ENCODE results near the gene IFRD2. TPM values are rescaled to one million over a fixed set of nuclear protein-coding genes. Genes with fewer than 3 reads are reported as not detected.
"Not testable (repeated sequence)": the region's sequence is repeated elsewhere in the genome, so short reads cannot be mapped to it uniquely, and the experiment has no call there.

The IFRD2 gene
- total RNA-seq, 2 donors from 2014 or later = 59.2 to 139 TPM

GRCh38 chr3:50254577-50255250, 37.5 kb downstream of the IFRD2 start:
- Mint-ChIP-seq H3K4me1 (peaks cover 14% of the 10 kb centered on the region), H3K27ac (peak overlapping the region; percentile 76), H3K36me3 (ENCODE audit: low read depth) (peaks cover 91% of the 10 kb centered on the region), H3K27me3 (no peaks in the 10 kb centered on the region), H3K9me3 (no peaks in the 10 kb centered on the region), H3K4me3 (no peak overlapping the region)
- no peak for ATAC-seq (replicated peaks)

DNA sequence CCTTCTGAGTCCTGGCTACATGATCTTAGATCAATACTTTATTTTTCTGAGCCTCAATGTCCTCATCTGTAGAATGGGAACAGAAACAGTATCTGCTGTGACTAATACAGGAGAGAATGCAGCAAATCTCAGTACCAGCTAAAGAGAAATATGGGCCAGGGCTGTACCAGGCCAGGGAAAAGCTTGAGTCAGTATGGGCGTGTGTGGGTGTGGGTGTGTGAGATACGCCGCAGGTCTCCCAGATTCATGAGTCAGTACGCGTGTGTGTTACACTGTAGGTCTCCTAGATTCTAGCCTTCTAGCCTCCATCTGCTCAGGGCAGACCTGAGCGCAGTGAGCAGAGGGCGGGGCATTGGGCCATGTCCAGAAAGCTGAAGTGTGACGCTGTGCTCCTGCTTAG, 41.0 kb downstream of the IFRD2 start:
- H3K36me3 Mint-ChIP-seq (ENCODE audit: low read depth) = peaks cover 72% of the 10 kb centered on the region
- peak overlapping the region; percentile 65 for H3K4me3 Mint-ChIP-seq
- no peaks in the 10 kb centered on the region for H3K9me3 Mint-ChIP-seq
- H3K4me1 Mint-ChIP-seq = peaks cover 30% of the 10 kb centered on the region
- peak overlapping the region; percentile 80 for H3K27ac Mint-ChIP-seq
- peak; percentile 74 for ATAC-seq (replicated peaks)
- no peaks in the 10 kb centered on the region for H3K27me3 Mint-ChIP-seq

DNA sequence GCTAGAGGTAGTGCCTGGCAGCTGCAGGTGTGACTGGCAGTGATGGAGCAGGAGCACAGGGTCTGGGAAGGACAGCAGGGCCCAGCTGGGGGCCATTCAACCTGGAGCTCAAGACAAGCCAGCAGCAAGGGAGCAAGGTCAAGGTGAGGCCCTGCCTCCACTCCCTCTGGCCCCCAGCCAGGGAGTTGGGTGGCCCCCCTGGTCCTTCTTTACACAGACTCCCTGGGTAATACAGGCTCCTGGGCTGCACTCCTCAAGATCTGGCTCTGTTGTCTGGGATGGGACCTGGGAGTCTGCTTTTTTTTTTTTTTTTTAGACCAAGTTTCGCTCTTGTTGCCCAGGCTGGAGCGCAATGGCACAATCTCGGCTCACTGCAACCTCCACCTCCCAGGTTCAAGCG, 41.7 kb downstream of the IFRD2 start:
- Mint-ChIP-seq H3K4me1 (peaks cover 30% of the 10 kb centered on the region), H3K36me3 (ENCODE audit: low read depth) (peaks cover 65% of the 10 kb centered on the region), H3K27me3 (no peaks in the 10 kb centered on the region), H3K9me3 (no peaks in the 10 kb centered on the region), H3K4me3 (peak overlapping the region; percentile 65), H3K27ac (peak overlapping the region; percentile 80)
- no peak for ATAC-seq (replicated peaks)

DNA sequence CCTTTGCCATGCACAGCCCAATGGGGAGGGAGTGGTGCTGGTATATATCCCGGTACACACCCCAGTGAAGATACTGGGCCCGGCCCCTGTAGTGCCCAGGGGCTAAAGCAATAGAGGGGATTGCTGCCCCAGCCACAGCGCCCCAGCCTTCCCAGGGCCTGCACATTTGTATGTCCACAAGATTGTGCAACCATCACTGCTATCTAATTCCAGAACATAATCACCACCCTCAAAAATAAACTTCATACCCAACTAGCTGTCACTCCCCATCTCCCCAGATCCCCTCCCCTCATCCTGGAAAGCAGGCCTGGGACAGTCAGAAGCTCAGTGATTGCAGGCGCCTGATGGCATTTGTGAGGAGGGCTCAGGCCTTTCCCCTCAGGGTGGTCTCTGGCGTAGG, 42.8 kb downstream of the IFRD2 start:
- Mint-ChIP-seq H3K27ac (peak overlapping the region; percentile 59), H3K4me3 (no peak overlapping the region)

DNA sequence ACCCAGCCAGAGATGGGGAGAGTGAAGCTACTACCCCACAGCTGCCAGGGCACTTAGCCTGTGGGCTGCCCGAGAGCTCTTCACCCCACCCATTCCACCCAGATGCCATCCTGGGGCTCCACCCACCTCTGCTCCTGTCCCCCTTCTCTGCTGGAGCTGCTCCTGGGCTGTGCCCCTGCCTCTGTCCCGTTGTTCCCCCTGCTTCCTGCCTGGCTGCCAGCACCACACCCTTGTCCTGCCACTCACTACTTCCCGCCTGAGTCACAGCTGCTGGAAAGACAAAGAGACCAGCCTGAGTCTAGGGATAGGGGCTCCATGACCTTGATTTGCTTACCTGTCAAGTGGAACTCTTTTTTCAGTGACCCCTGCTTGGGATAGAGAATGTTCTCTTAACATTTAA, 43.8 kb downstream of the IFRD2 start:
- Mint-ChIP-seq H3K27ac (peak overlapping the region; percentile 81), H3K36me3 (ENCODE audit: low read depth) (peaks cover 56% of the 10 kb centered on the region), H3K4me1 (peaks cover 38% of the 10 kb centered on the region), H3K4me3 (peak overlapping the region; percentile 34), H3K9me3 (no peaks in the 10 kb centered on the region), H3K27me3 (no peaks in the 10 kb centered on the region)
- ATAC-seq (replicated peaks) = no peak

More for the DNA sequence above, 42.8 kb downstream of the IFRD2 start:
- ATAC-seq (replicated peaks) = no peak
- Mint-ChIP-seq H3K27me3 (no peaks in the 10 kb centered on the region), H3K36me3 (ENCODE audit: low read depth) (peaks cover 56% of the 10 kb centered on the region), H3K4me1 (peaks cover 30% of the 10 kb centered on the region), H3K9me3 (no peaks in the 10 kb centered on the region)

GRCh38 chr3:50246517-50246954, 45.7 kb downstream of the IFRD2 start:
- H3K27ac Mint-ChIP-seq = peak overlapping the region; percentile 99
- peaks cover 52% of the 10 kb centered on the region for H3K4me1 Mint-ChIP-seq
- ATAC-seq (replicated peaks) = peak; percentile 80
- no peaks in the 10 kb centered on the region for H3K9me3 Mint-ChIP-seq
- H3K27me3 Mint-ChIP-seq = no peaks in the 10 kb centered on the region
- peak overlapping the region; percentile 99 for H3K4me3 Mint-ChIP-seq
- H3K36me3 Mint-ChIP-seq (ENCODE audit: low read depth) = peaks cover 49% of the 10 kb centered on the region

DNA sequence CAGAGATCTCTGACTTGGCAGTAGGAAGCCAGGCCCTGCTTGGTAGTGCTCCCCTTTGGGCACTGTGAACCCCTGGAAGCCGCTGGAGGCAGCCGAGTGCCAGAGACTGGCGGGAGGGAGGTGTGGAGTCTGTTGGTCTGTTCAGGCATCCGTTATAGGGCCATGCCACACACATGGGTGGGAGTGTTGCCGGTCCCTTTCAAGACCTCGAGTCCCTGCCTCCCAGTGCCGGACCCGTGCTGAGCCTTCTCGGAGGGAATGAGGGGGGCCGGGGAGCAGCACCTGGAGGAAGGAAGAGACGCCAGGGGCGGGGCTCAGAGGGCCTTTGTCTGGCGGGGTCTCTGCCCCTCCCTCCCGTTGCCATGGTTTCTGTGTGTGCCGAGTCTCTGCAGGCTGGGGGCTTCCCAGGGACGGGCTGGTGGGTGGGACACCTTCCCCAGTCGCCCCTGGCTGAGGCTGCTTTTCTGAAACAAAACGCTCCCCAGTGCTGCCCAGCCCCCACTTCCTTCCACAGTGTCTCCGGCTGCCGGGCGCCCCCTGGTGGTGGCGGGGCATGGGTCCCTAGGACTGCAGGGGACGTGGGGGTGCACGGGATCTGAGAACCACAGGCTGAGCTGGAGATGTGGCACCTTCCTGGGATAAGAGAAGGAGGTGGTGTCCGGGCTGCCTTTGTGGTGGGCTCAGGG, 46.3 kb downstream of the IFRD2 start:
- Mint-ChIP-seq H3K27ac (peak overlapping the region; percentile 99), H3K4me1 (peaks cover 52% of the 10 kb centered on the region), H3K9me3 (no peaks in the 10 kb centered on the region), H3K36me3 (ENCODE audit: low read depth) (peaks cover 48% of the 10 kb centered on the region), H3K27me3 (no peaks in the 10 kb centered on the region), H3K4me3 (peak overlapping the region; percentile 99)
- peak; percentile 76 for ATAC-seq (replicated peaks)

DNA sequence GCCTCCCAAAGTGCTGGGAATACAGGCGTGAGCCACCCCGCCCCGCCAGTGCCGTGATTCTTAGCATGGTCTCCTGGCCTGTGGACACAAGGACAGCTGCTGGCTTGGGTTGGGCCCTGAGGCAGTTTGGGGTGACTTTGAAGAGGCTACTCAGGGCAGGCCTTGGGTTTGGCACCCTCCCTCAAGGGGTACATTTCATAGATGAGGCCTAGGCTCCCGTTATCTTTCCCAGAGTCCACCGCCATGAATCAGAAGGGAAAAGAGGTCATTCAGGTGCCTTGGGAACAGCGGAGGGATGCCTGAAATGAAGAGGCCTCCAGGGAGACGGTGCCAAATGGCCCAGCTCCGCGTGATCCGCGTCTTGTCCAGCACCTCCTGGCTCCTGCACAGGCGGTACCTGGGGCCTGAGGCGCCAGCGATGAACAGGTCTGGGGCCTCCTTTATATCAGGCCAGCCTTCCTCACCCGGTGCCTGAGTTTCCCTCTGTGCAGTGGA, 46.9 kb downstream of the IFRD2 start:
- Mint-ChIP-seq H3K4me1 (peaks cover 48% of the 10 kb centered on the region), H3K4me3 (peak overlapping the region; percentile 99), H3K27ac (peak overlapping the region; percentile 99), H3K27me3 (no peaks in the 10 kb centered on the region), H3K9me3 (no peaks in the 10 kb centered on the region), H3K36me3 (ENCODE audit: low read depth) (peaks cover 48% of the 10 kb centered on the region)
- no peak for ATAC-seq (replicated peaks)

- H3K4me3 Mint-ChIP-seq = peak overlapping the region; percentile 99
- peaks cover 48% of the 10 kb centered on the region for H3K4me1 Mint-ChIP-seq
- not testable (repeated sequence) for H3K9me3 Mint-ChIP-seq; H3K27me3 Mint-ChIP-seq; ATAC-seq (replicated peaks)
- peak overlapping the region; percentile 99 for H3K27ac Mint-ChIP-seq
- peaks cover 49% of the 10 kb centered on the region for H3K36me3 Mint-ChIP-seq (ENCODE audit: low read depth)
Observed at GRCh38 chr3:50244813-50245212, 47.4 kb downstream of the IFRD2 start.

GRCh38 chr3:50243543-50243895, 48.7 kb downstream of the IFRD2 start:
- Mint-ChIP-seq H3K4me3 (peak overlapping the region; percentile 99), H3K27me3 (no peaks in the 10 kb centered on the region), H3K27ac (peak overlapping the region; percentile 99), H3K9me3 (no peaks in the 10 kb centered on the region), H3K4me1 (peaks cover 52% of the 10 kb centered on the region), H3K36me3 (ENCODE audit: low read depth) (peaks cover 59% of the 10 kb centered on the region)
- ATAC-seq (replicated peaks) = no peak

DNA sequence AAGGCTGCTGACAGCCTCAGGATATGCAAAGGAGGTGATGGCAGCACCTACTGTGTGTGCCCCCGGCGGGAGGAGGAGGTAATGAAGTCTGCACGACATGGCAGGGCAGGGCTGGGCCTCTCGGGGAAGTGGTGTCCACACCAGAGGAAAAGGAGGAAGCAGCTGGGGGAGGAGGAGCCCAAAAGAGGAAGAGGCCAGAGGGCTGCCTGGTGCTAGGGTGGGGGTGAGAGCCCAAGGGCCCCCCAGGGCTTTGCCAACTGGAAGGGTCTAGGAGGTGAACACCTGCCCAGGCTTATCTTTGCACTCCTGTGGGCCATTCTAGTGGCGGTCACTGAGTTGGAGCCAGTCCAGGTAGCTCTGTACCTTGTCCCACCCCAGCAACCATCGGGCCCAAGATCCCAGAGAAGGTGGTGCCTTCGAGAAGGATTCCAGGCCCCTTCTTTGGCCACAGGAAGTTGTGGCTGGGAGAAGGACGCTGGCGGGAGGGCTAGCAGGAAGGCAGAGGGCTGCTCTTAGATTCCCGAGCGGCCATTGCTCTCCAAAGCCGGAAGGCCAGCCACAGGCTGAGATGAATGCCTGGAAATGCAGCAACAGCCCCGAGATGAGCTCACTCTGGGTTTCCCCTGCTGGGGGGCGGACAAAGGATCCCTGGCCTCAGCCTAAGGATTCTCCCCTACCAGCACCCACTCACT, 49.2 kb downstream of the IFRD2 start:
- H3K27ac Mint-ChIP-seq = peak overlapping the region; percentile 99
- no peaks in the 10 kb centered on the region for H3K27me3 Mint-ChIP-seq
- peak; percentile 29 for ATAC-seq (replicated peaks)
- H3K4me3 Mint-ChIP-seq = peak overlapping the region; percentile 99
- no peaks in the 10 kb centered on the region for H3K9me3 Mint-ChIP-seq
- peaks cover 61% of the 10 kb centered on the region for H3K36me3 Mint-ChIP-seq (ENCODE audit: low read depth)
- peaks cover 48% of the 10 kb centered on the region for H3K4me1 Mint-ChIP-seq

DNA sequence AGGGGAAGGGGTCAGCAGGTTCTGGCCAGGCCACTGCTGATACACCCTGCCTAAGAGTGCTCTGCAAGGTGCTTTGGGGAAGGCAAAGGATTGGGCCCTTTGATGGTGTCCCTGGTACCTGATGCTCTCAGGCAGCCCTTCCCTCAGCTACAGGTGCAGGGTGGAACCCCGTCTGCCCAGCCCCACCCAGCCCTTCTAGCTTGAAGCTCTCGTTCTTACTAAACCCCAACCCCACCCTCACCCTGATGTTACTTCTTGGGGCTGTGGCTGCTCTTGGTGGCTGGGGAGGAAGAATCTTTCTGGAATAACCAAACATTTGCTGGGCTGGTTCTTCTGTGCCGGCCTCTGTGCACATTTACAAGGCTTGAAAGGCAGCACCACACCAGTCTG, 49.9 kb downstream of the IFRD2 start:
- H3K27ac Mint-ChIP-seq = peak overlapping the region; percentile 99
- H3K27me3 Mint-ChIP-seq = no peaks in the 10 kb centered on the region
- no peak for ATAC-seq (replicated peaks)
- H3K9me3 Mint-ChIP-seq = no peaks in the 10 kb centered on the region
- peaks cover 47% of the 10 kb centered on the region for H3K4me1 Mint-ChIP-seq
- peak overlapping the region; percentile 99 for H3K4me3 Mint-ChIP-seq
- H3K36me3 Mint-ChIP-seq (ENCODE audit: low read depth) = peaks cover 67% of the 10 kb centered on the region

DNA sequence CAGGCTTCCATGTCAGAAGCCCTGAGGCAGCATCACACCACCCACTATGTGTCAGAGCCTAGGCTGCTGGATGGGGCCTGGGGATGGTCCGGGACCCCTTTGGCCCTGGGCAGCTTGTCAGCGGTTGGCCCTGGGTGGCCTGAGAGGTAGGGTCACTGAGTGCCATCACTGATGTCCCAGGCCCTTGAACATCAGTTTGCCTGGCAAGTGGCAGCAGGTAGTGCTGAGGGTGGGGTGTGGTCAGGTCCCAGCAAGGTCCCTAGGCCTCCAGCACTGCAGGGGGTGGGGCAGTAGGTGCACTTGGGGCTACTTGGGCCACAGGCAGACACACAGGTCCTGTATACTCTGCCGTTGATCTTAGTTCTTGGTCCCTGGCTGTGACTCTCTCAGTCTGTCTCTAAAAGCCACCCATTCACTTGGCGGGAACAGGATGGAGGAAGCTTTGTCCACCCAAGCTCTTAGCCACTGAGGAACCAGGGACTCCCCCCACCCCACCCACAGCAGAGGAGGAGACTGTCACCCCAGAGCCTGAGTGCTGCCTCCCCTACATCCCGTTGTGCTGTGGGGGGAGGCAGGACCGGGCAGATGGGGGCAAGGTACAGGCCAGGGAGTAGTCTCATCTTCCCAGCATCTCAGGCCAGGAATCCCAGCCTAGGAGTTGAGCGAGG, 50.4 kb downstream of the IFRD2 start:
- Mint-ChIP-seq H3K9me3 (no peaks in the 10 kb centered on the region), H3K27ac (peak overlapping the region; percentile 99), H3K27me3 (no peaks in the 10 kb centered on the region), H3K4me3 (peak overlapping the region; percentile 99), H3K4me1 (peaks cover 42% of the 10 kb centered on the region), H3K36me3 (ENCODE audit: low read depth) (peaks cover 69% of the 10 kb centered on the region)
- ATAC-seq (replicated peaks) = no peak

GRCh38 chr3:50241163-50241562, 51.1 kb downstream of the IFRD2 start:
- peaks cover 37% of the 10 kb centered on the region for H3K4me1 Mint-ChIP-seq
- H3K4me3 Mint-ChIP-seq = peak overlapping the region; percentile 99
- H3K36me3 Mint-ChIP-seq (ENCODE audit: low read depth) = peaks cover 70% of the 10 kb centered on the region
- H3K27ac Mint-ChIP-seq = peak overlapping the region; percentile 99
- H3K9me3 Mint-ChIP-seq = no peaks in the 10 kb centered on the region
- H3K27me3 Mint-ChIP-seq = no peaks in the 10 kb centered on the region
- ATAC-seq (replicated peaks) = no peak

Measured in activated T-helper 17 cell treated with anti-CD3 and anti-CD28 coated beads, Interleukin-2, amount 50 U/mL, for 72 hours (primary cell).